IMR-90 (cell line): ENCODE measurements around the gene CEMIP2. TPM values are rescaled to one million over a fixed set of nuclear protein-coding genes. Genes with fewer than 3 reads are reported as not detected.

ENCODE experiments used
- ATAC-seq: fragments of 200-7000 bp; cut with Tn5 transposase; 2 replicates; pipeline ENCODE4 v1.9.1; 2020; ENCODE audit warnings: low read depth, mild to moderate bottlenecking, moderate library complexity
- BruUV-seq: library from RNA; stranded (reverse); fragments of 400-500 nt; replicated peaks from 2 replicates; lab custom pipeline; 2021; lab: Mats Ljungman, UMichigan
- CTCF ChIA-PET: fragments of 300-600 bp; formaldehyde crosslinking; extraction: SDS; loops from one replicate; lab custom pipeline; 2021; ENCODE audit warnings: antibody characterized with exemption; lab: Yijun Ruan, JAX
- POLR2A ChIA-PET: fragments of 300-600 bp; sonication (Branson Sonifier 250); formaldehyde crosslinking; loops from one replicate; lab custom pipeline; 2022; ENCODE audit warnings: antibody characterized with exemption; ENCODE audit not compliant: unreplicated experiment; lab: Charles Lee
- DNase-seq: peaks from one replicate; pipeline ENCODE4 v3.0.0; 2013
- H2AFZ ChIP-seq: replicated peaks from 2 replicates; pipeline ENCODE3; 2013; ENCODE audit warnings: low read length, mild to moderate bottlenecking; ENCODE audit not compliant: poor library complexity
- H2AK5ac ChIP-seq: 2 replicates; pipeline ENCODE4 v1.6.1; 2013; ENCODE audit warnings: low read depth, low read length, inconsistent platforms
- H2AK9ac ChIP-seq: replicated peaks from 2 replicates; pipeline ENCODE3; 2013; ENCODE audit warnings: mild to moderate bottlenecking, low read depth, low read length, moderate library complexity; ENCODE audit not compliant: poor library complexity
- H2BK120ac ChIP-seq: 2 replicates; pipeline ENCODE4 v1.6.1; 2013; ENCODE audit warnings: low read depth, low read length, inconsistent platforms
- H2BK15ac ChIP-seq: 3 replicates; pipeline ENCODE4 v1.6.1; 2013; ENCODE audit warnings: low read depth, low read length, inconsistent platforms
- H2BK20ac ChIP-seq: 2 replicates; pipeline ENCODE4 v1.6.1; 2013; ENCODE audit warnings: low read depth, mild to moderate bottlenecking, inconsistent platforms, low read length, moderate library complexity
- H2BK5ac ChIP-seq: 2 replicates; pipeline ENCODE4 v1.6.1; 2013; ENCODE audit warnings: mild to moderate bottlenecking, low read depth, low read length, inconsistent platforms; ENCODE audit not compliant: poor library complexity, severe bottlenecking
- H3K14ac ChIP-seq: replicated peaks from 2 replicates; pipeline ENCODE4 v1.6.1; 2013; ENCODE audit warnings: low read depth, low read length, inconsistent platforms
- H3K18ac ChIP-seq: 2 replicates; pipeline ENCODE4 v1.6.1; 2013; ENCODE audit warnings: low read depth, low read length, control low read depth
- H3K23ac ChIP-seq: 2 replicates; pipeline ENCODE4 v1.6.1; 2013; ENCODE audit warnings: low read depth, low read length, inconsistent platforms
- H3K27ac ChIP-seq: 2 replicates; pipeline ENCODE4 v1.5.1; 2013; ENCODE audit warnings: mild to moderate bottlenecking, control low read depth, low read length; ENCODE audit not compliant: insufficient read depth
- H3K27me3 ChIP-seq: 2 replicates; pipeline ENCODE4 v1.6.1; 2013; ENCODE audit warnings: low read length; ENCODE audit not compliant: control insufficient read depth, insufficient read depth
- H3K36me3 ChIP-seq: 2 replicates; pipeline ENCODE4 v1.6.1; 2013; ENCODE audit warnings: low read length, mixed read lengths; ENCODE audit not compliant: control insufficient read depth, insufficient read depth
- H3K4ac ChIP-seq: 2 replicates; pipeline ENCODE4 v1.6.1; 2013; ENCODE audit warnings: low read depth, low read length, inconsistent platforms
- H3K4me1 ChIP-seq: 2 replicates; pipeline ENCODE4 v1.6.1; 2013; ENCODE audit warnings: low read length, mixed read lengths; ENCODE audit not compliant: control insufficient read depth, insufficient read depth
- H3K4me2 ChIP-seq: 2 replicates; pipeline ENCODE4 v1.6.1; 2013; ENCODE audit warnings: low read depth, mild to moderate bottlenecking, control low read depth, low read length, moderate library complexity
- H3K4me3 ChIP-seq: 2 replicates; pipeline ENCODE4 v1.5.1; 2013; ENCODE audit warnings: low read depth, mild to moderate bottlenecking, control low read depth, low read length, moderate library complexity; ENCODE audit not compliant: insufficient read depth
- H3K56ac ChIP-seq: 2 replicates; pipeline ENCODE4 v1.6.1; 2013; ENCODE audit warnings: low read length, inconsistent platforms; ENCODE audit not compliant: insufficient read depth; ENCODE audit errors: extremely low read depth
- H3K79me1 ChIP-seq, 2 experiments: 2 replicates each; pipeline ENCODE4 v1.6.1; 2013; ENCODE audit warnings: low read length in 2 of 2, inconsistent platforms in 1 of 2, low read depth in 1 of 2
- H3K9ac ChIP-seq: 2 replicates; pipeline ENCODE4 v1.6.1; 2013; ENCODE audit warnings: low read depth, low read length, control low read depth
- H3K9me1 ChIP-seq: 2 replicates; pipeline ENCODE4 v1.6.1; 2013; ENCODE audit warnings: low read length, inconsistent platforms; ENCODE audit not compliant: insufficient read depth
- H3K9me3 ChIP-seq: 2 replicates; pipeline ENCODE4 v1.6.1; 2013; ENCODE audit warnings: low read length; ENCODE audit not compliant: control insufficient read depth, insufficient read depth
- H4K20me1 ChIP-seq: 2 replicates; pipeline ENCODE4 v1.6.1; 2013; ENCODE audit warnings: low read length, inconsistent platforms; ENCODE audit not compliant: insufficient read depth
- H4K5ac ChIP-seq: 2 replicates; pipeline ENCODE4 v1.6.1; 2013; ENCODE audit warnings: mild to moderate bottlenecking, low read depth, low read length, control low read depth
- H4K8ac ChIP-seq, 2 experiments: 2 replicates each; pipeline ENCODE4 v1.6.1; 2013; ENCODE audit warnings: low read depth in 2 of 2, low read length in 2 of 2, control low read depth in 1 of 2, inconsistent platforms in 1 of 2
- H4K91ac ChIP-seq: 2 replicates; pipeline ENCODE4 v1.6.1; 2013; ENCODE audit warnings: low read depth, low read length, inconsistent platforms; ENCODE audit not compliant: insufficient read depth
- FOS ChIP-seq: fragments of 150-350 bp; IDR thresholded peaks from 2 replicates; pipeline ENCODE4 v1.6.1; 2016; ENCODE audit warnings: low read depth, low read length
- MAZ ChIP-seq: IDR thresholded peaks from 2 replicates; pipeline ENCODE4 v1.6.1; 2012; ENCODE audit warnings: low read depth, mild to moderate bottlenecking, low read length, improper control_type of control experiment, moderate library complexity, borderline replicate concordance
- MXI1 ChIP-seq: IDR thresholded peaks from 2 replicates; pipeline ENCODE4 v1.6.1; 2012; ENCODE audit warnings: low read depth, mild to moderate bottlenecking, low read length, moderate library complexity, borderline replicate concordance
- RAD21 ChIP-seq: IDR thresholded peaks from 2 replicates; pipeline ENCODE4 v1.6.1; 2012; ENCODE audit warnings: low read length, improper control_type of control experiment
- RCOR1 ChIP-seq: IDR thresholded peaks from 2 replicates; pipeline ENCODE4 v1.6.1; 2012; ENCODE audit warnings: mild to moderate bottlenecking, low read length, improper control_type of control experiment; ENCODE audit not compliant: insufficient replicate concordance
- WGBS, 2 experiments: methylation state at CpG; one replicate each; pipeline versions ENCODE4 v1.1.5 to v1.1.7; 2013; ENCODE audit warnings: missing lambda C conversion rate in 2 of 2; ENCODE audit not compliant: insufficient read length in 1 of 2; ENCODE audit errors: extremely low coverage in 2 of 2; 5-methylcytosine and 5-hydroxymethylcytosine counted together
- dilution Hi-C: fragments of 300-500 bp; cut with HindIII; formaldehyde crosslinking; loops from one replicate; pipeline ENCODE4 v1.14.3; 2018; ENCODE audit warnings: low sequenced_read_pairs; ENCODE audit not compliant: unreplicated experiment
- in situ Hi-C: fragments of 300-500 bp; cut with MboI; formaldehyde crosslinking; loops from 3 replicates; pipeline ENCODE4 v1.14.3; 2019; ENCODE audit warnings: low sequenced_read_pairs, inconsistent platforms, mixed read lengths
- intact Hi-C: fragments of 100-400 bp; cut with micrococcal nuclease; formaldehyde crosslinking; loops from 2 replicates; pipeline ENCODE4 v1.10.0; 2022
- polyA plus RNA-seq, 3 experiments: library from polyadenylated mRNA; depleted of rRNA; stranded (reverse); fragments of >200 nt; gene quantifications; 2 replicates each; pipeline ENCODE4 v1.2.3, GENCODE V29; 2012; ENCODE audit warnings: low replicate concordance in 1 of 3
- total RNA-seq: library from RNA; depleted of rRNA; stranded (reverse); fragments of >200 nt; gene quantifications from 2 replicates; pipeline ENCODE4 v1.2.3, GENCODE V29; 2012

CEMIP2 gene
- total and polyA plus RNA-seq, 2 of the 4 experiments (the other 2 are of a cell fraction) = 65.2 to 67.4 TPM

DNA sequence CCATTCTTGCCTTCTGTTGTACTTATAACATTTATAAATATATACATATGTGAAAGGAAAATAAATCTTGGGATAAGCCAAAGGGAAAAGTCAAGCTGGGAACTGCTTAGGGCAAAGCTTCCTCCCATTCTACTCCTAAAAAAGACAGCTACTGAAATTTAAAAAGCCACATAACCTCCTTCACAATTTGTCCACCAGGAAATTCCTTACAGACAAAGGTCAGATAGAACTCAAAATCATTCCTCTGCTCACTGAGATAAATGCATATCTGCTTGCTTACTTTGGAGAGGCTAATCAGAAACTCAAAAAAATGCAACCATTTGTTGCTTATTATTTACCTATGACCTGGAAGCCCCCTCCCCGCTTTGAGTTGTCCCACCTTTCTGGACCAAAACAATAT is 112.5 kb downstream of the CEMIP2 start:
- no peak overlapping the region for H3K4me3 ChIP-seq
- H3K4me1 ChIP-seq = no peaks in the 10 kb centered on the region
- H2BK120ac ChIP-seq = no peak overlapping the region
- no peaks in the 10 kb centered on the region for H4K20me1 ChIP-seq
- no peak overlapping the region for H3K27ac ChIP-seq
- H3K9ac ChIP-seq = no peak overlapping the region
- no peak overlapping the region for H4K91ac ChIP-seq
- H2BK15ac ChIP-seq = no peak overlapping the region
- no peak overlapping the region for H3K4me2 ChIP-seq
- no peak overlapping the region for H4K5ac ChIP-seq
- CTCF ChIA-PET = no interaction called here
- no peak overlapping the region for H2AK5ac ChIP-seq
- dilution Hi-C loops = no loop called here
- no peaks in the 10 kb centered on the region for H3K9me3 ChIP-seq
- H3K56ac ChIP-seq = no peak overlapping the region
- no peaks in the 10 kb centered on the region for H3K79me1 ChIP-seq
- POLR2A ChIA-PET = no interaction called here
- H4K8ac ChIP-seq = no peak overlapping the region
- H2AFZ ChIP-seq = no peak overlapping the region
- no peak for ATAC-seq
- no peak overlapping the region for H2AK9ac ChIP-seq
- no TSS peak for BruUV-seq
- peaks cover 11% of the 10 kb centered on the region; the same call in 1 of the 2 replicates for H3K27me3 ChIP-seq
- in situ Hi-C loops = no loop called here
- no peaks in the 10 kb centered on the region for H3K9me1 ChIP-seq
- H3K14ac ChIP-seq = no peak overlapping the region
- WGBS, 2 experiments = no CpG with 5 or more reads among the region's 1 CpG
- no peak overlapping the region for H3K18ac ChIP-seq
- no peak overlapping the region for H2BK20ac ChIP-seq
- TF ChIP-seq MAZ (no peak), MXI1 (no peak), FOS (no peak), RCOR1 (no peak), RAD21 (no peak)
- H3K23ac ChIP-seq = no peak overlapping the region
- no peak overlapping the region for H2BK5ac ChIP-seq
- no peaks in the 10 kb centered on the region for H3K36me3 ChIP-seq
- no peak overlapping the region for H3K4ac ChIP-seq
- intact Hi-C loops = no loop called here
- DNase-seq = no peak
